A172 (cell line): ENCODE data around the gene ADAM19. TPM values are rescaled to one million over a fixed set of nuclear protein-coding genes. Genes with fewer than 3 reads are reported as not detected.

Experiments
- DNase-seq: peaks from one replicate; pipeline ENCODE4 v3.0.0-alpha.2; 2015; ENCODE audit warnings: low spot score
- total RNA-seq: library from RNA; depleted of rRNA; stranded (reverse); fragments of >200 nt; shearing (Covaris generic); gene quantifications from 2 replicates; pipeline ENCODE4 v1.2.3, GENCODE V29; 2014

The ADAM19 gene
- total RNA-seq, 1 experiment from 2014 or later: 43.1 TPM

DNA sequence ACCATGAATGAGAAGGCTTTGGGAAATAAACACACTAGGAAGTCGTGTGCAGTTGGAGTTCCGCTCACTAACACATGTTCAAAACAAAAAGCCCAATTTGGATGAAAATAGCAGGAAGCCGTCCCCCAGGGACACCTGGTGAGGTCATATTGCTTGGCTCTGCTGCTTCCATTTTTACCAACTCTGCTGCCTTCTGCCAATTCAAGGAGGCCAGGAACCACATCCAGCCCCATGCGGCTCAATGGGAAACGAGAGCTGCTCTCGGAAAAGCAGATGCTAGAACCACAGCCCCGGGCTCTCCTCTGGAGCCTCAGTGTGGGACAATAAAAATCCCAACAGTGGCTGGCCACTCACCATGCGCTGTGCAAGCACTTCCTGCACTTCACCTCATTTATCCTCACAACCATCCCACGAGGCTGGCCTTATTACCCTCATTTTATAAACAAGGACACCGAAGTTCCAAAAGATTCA lies 13.4 kb downstream of the ADAM19 start:
- no peak for DNase-seq

GRCh38 chr5:157561110-157561509 lies 14.5 kb downstream of the ADAM19 start:
- DNase-seq: no peak

GRCh38 chr5:157559301-157559700 lies 16.3 kb downstream of the ADAM19 start:
- DNase-seq: peak; percentile 62

DNA sequence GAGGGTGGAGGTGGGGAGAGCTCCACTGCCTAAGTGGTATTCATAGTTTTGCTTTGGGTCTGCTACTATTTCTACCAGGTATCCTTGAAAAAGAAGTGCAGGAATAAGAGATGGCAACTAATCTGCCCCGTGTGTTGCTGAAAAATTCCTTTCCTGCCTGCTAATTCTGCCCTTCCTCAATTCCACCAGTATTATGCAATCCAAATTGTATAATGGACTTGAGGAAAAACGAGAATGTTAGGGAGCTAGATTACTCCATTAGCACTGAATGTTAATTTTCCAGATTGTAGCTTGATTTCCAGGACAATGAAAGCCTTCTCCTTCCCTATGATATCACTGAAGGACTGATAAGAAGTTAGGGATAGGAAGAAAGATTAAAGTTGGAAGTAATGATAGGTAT lies 16.9 kb downstream of the ADAM19 start:
- no peak for DNase-seq

DNA sequence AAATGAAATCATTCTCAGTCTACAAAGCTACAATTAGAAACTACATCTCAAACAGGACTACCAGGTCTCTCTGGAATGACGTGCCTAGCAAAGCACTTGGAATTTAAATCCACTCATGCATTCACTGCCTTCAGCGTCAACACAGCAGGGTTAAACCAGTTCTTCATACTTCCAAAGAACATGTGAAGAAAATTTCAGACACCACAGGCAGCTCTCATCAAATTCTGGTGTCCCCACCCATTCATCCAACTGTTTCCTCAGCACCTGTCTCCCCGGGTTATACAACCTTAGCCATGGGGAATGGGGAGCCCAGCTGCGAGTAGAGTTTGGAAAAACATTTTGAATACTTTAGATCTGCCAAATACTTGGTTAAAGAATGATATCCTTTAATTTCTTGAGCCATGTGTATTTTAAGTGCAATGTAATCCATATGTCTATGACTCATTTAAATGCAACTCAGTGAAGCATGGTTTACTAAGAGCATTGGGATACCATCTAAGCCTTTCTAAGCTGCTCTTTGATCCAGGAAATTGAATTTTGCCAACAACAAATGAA lies 17.5 kb downstream of the ADAM19 start:
- peak; percentile 54 for DNase-seq

GRCh38 chr5:157556615-157557418 lies 18.8 kb downstream of the ADAM19 start:
- no peak for DNase-seq

DNA sequence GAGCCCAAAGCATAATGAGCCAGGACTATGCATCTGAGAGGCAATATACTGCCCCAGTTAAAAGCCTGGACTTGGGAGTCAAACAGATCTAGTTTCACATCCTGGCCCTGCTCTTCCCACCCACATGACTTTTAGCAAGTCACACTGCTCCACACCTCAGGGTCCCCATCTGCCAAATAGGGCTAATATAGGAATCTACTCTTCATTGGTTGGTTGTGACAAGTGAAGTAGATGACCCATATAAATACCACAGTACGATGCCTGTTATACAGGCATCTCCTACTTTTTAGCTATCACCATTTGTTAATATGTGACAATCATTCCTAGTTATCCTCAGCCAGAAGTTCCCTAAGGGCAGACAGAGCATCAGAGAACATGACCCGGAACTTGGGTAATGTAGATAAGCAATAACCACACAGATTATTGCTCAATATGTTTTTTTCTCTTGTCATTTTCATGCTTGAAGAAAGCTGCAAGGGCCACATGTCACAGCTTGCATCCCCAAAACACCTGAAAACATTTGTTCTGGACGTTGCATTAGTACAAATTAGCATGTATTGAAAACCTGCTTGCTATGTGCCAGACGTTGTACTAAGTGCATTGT lies 20.4 kb downstream of the ADAM19 start:
- DNase-seq: no peak

DNA sequence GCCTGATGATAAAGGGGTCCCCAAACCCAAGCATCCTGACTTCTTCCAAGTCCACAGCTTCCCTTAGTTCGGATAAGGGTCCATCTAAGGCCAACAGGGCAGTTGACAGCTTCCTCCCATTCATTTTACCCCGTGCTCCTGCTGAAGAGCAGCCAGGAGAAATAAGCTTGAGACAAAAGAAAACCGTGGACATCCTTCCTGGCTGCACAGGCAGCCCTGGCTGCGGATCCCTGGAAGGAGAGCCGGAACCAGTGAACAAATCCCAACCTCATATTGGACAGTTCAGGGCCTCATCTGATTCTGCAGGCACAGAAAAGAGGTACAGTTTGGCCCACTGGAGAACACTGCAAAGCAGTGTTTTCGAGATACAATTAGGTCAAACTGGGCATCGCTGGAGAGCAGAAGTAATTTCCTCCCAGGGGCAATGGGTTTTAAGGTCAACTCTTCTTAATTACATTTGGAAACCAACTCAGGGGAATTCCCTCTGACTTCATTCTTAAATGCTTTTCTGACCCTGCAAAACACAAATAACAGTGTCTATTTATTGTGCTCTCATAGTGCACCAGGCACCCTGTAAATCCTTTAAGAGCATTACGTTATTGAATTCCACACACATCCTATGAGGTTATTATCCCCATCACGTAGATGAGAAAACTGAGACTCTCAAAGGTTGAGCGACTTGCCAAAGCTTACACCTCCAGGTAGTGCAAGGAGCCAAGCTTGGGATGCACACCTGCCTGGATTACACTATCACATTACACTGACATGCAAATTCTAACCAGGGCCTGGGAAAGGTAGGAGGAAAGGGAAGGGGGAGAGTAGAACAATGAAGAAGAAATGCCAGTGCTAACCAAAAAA lies 21.2 kb downstream of the ADAM19 start:
- no peak for DNase-seq

DNA sequence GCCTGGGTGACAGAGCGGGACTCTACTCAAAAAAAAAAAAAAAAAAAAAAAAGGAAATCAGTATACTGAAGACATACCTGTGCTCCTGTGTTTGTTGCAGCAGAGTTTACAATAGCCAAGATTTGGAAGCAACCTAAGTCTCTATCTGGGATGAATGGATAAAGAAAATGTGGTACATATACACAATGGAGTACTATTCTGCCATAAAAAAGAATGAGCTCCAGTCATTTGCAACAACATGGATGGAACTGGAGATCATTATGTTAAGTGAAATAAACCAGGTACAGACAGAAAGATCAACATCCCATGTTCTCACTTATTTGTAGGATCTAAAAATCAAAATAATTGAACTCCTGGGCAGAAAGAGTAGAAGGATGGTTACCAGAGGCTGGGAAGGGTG lies 22.9 kb downstream of the ADAM19 start:
- DNase-seq: no peak

DNA sequence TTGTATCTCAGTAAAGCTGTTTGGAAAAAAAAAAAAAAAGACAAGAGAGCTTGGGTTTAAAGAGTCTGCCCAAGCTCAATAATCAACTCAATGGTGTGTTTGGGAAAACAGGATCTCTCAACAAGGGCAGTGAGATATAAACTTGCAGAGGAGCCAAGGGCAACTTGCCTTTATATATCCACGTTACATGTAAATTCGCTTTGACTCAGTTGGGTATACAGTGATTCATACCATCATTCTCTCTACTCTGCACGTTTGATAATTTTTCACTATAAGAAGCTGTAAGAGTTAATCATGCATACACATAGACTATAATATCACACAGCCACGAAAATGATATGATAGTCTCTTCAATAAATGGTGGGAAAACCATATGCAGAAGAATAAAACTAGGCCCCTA lies 24.9 kb downstream of the ADAM19 start:
- no peak for DNase-seq

DNA sequence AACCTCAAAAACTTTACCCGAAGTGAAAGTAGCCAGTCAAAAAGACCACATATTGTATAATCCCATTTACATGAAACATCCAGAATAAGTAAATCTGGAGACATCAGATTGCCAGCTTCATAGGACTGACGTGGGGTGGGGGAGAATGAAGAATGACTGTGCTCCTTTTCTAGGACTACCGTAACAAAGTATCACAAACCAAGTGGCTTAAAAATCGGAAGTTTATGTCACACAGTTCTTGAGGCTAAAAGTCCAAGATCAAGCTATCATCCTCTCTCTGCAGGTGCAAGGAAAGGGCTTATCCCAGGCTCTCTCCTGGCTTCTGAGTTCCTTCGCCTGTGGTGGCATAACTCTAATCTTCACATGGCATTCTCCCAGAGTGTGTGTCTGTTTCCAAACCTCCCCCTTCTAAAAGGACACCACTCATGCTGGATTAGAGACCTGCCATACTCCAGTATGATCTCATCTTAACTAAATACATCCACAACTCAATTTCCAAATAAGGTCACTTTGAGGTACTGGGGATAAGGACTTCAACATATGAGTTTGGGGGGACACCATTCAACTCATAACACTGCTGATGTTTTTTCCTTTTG lies 25.5 kb downstream of the ADAM19 start:
- peak; percentile 33 for DNase-seq

DNA sequence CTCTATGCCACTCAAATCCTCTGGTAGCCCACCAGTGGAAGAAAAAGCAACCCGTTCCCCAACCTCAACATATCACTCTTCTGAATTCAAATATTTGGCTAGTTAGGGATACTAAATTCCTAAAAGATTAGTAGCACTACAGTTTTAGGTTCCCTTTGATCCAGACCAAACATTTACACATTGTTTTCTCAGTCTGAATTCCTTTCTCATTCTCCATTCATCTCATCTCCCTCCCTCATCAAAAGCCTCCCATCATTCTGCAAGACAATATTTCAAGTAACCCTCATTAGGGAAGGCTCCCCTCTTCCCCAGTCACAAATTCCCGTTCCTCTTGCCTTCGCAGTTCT lies 26.3 kb downstream of the ADAM19 start:
- peak; percentile 32 for DNase-seq

DNA sequence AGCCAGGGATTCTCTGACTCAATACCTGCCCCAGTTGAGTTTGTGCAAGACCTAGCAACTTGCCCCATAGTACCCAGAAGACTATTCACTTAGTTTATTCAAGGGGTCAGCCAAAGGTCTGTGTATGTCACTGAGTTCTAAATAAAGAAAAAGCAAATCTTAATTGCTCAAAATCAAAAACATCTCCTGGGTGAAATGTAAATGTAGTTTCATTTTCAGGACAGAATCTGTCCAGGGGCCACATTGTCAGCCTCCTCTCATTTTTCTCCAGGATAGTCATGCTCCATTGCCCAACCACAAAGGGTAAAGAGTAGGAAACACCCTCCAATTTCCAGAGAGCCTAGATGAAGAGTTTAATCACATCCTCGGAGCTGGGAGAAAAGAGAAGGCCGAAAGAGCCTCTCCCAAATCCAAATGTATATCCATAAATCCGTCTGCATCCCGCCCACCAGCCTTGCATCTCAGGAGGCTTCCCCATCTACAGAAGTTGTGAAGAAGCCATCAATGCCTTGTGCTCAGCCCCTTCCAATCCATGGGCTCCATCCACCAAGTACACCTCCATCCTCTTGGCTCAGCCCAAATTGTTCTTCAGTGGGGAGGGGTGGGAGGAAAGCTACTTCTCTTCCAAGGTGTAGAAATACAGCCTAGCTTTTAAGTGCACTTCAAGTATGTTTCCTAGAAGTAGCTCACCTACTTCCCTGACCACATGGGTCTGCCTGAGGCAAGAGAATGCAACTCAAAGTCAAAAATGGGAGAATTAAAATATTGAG lies 26.9 kb downstream of the ADAM19 start:
- DNase-seq: peak; percentile 46

DNA sequence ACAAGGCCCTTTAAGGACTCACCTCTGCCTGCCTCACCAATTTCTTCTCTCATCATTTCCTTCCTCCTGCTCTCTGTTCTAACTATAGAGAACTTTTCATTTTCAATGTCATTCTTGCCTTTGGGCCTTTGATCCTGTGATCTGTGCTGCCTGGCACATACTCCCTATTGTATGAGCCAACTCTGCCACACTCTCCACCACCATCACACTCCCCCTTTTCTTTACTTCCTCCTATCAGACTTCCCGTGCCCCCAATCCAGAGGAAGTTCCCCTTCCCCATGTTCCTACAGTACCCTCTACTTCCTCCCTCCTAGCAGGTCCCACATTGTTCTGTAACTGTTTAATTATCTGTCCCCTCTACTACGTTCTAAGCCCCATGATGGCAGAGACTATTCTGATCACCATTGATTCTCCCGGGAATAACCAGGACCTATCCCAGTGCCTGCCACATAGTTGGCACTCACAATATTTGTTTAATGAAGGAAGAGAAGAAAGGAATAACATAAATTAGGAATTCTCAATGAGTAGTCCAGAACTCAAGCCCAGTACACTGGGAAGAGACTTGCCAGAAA lies 27.5 kb downstream of the ADAM19 start:
- DNase-seq: no peak

- no peak for DNase-seq
These were observed 29.0 kb downstream of the ADAM19 start for GRCh38 chr5:157546456-157547100.

DNA sequence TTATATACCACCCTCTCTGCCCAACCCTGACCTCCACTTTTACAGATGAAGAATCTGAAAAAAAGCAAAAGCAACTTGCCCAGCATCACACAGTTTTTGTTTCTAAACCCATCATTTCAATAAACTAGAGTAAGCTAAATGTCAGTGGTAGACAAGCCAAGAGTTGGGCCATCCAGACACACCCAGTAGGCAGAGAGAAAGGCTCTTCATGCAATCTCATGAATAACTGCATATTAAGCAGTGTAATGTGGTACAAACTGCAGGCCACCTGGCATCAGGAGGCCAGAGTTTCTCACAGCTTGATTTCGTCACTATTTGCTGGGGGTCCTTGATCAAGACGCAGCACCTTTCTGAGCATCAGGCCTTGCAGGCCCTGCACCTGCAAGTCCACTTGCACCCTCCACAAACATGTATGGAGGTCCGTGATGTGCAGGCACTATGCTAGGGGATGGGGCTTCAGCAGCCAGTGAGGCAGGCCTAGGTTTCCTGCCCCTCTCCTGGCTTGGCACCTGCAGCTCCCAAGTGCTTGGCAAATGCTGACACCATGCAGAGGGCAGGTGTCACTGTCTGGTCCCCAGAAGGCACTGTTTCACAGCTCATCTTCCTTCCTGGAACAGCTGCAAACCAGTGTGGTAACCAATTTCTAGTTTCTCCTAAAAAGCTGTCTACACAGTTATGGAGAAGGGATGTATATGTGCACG lies 29.8 kb downstream of the ADAM19 start:
- no peak for DNase-seq

GRCh38 chr5:157544623-157544989 lies 31.0 kb downstream of the ADAM19 start:
- no peak for DNase-seq

- no peak for DNase-seq
These were observed 31.6 kb downstream of the ADAM19 start for GRCh38 chr5:157543825-157544622.
